ENCODE data around the gene UBE2V1.
A peak's percentile ranks its signal among the peaks of the same experiment; 100 is the strongest.

Gene UBE2V1

GRCh38 chr20:50128520-50128905, 15.6 kb upstream of the UBE2V1 start:
- Histone ChIP-seq H3K9me3 (ENCODE audit: insufficient read depth, low read length) (no peaks in the 10 kb centered on the region), H3K4me1 (ENCODE audit: insufficient read depth, insufficient read length) (no peaks in the 10 kb centered on the region), H3K4me3 (ENCODE audit: insufficient read length, low read depth) (no peak overlapping the region), H3K9ac (ENCODE audit: insufficient read length, low read depth) (no peak overlapping the region), H3K27me3 (ENCODE audit: insufficient read depth, insufficient read length) (no peaks in the 10 kb centered on the region), H3K36me3 (ENCODE audit: insufficient read depth, insufficient read length, low read length) (peaks cover 90% of the 10 kb centered on the region)
- TF ChIP-seq ZNF274 (IDR thresholded peaks at IDR 0.05; ENCODE audit: low read depth, low read length) (no peak), SUZ12 (IDR thresholded peaks at IDR 0.05; ENCODE audit: extremely low read depth, insufficient read depth, insufficient read length) (no peak), YY1 (IDR thresholded peaks at IDR 0.05; ENCODE audit: insufficient read depth, insufficient read length) (no peak)
- no peak for DNase-seq (ENCODE audit: low read depth, low spot score)

GRCh38 chr20:50127587-50128519, 14.9 kb upstream of the UBE2V1 start:
- peaks cover 87% of the 10 kb centered on the region for H3K36me3 ChIP-seq (ENCODE audit: insufficient read depth, insufficient read length, low read length)
- no peaks in the 10 kb centered on the region for H3K9me3 ChIP-seq (ENCODE audit: insufficient read depth, low read length)
- H3K4me3 ChIP-seq (ENCODE audit: insufficient read length, low read depth), result no peak overlapping the region
- H3K9ac ChIP-seq (ENCODE audit: insufficient read length, low read depth), result no peak overlapping the region
- no peak for TF ChIP-seq ZNF274 (IDR thresholded peaks at IDR 0.05; ENCODE audit: low read depth, low read length)
- no peak for TF ChIP-seq YY1 (IDR thresholded peaks at IDR 0.05; ENCODE audit: insufficient read depth, insufficient read length)
- TF ChIP-seq SUZ12 (IDR thresholded peaks at IDR 0.05; ENCODE audit: extremely low read depth, insufficient read depth, insufficient read length), result no peak
- no peaks in the 10 kb centered on the region for H3K27me3 ChIP-seq (ENCODE audit: insufficient read depth, insufficient read length)
- DNase-seq (ENCODE audit: low read depth, low spot score), result no peak
- H3K4me1 ChIP-seq (ENCODE audit: insufficient read depth, insufficient read length), result no peaks in the 10 kb centered on the region

- H3K27me3 ChIP-seq (ENCODE audit: insufficient read depth, insufficient read length), result no peaks in the 10 kb centered on the region
- TF ChIP-seq SUZ12 (IDR thresholded peaks at IDR 0.05; ENCODE audit: extremely low read depth, insufficient read depth, insufficient read length) (no peak), YY1 (IDR thresholded peaks at IDR 0.05; ENCODE audit: insufficient read depth, insufficient read length) (no peak), ZNF274 (IDR thresholded peaks at IDR 0.05; ENCODE audit: low read depth, low read length) (no peak)
- no peak for DNase-seq (ENCODE audit: low read depth, low spot score)
- no peak overlapping the region for H3K4me3 ChIP-seq (ENCODE audit: insufficient read length, low read depth)
- H3K9me3 ChIP-seq (ENCODE audit: insufficient read depth, low read length), result no peaks in the 10 kb centered on the region
- H3K36me3 ChIP-seq (ENCODE audit: insufficient read depth, insufficient read length, low read length), result peaks cover 85% of the 10 kb centered on the region
- H3K4me1 ChIP-seq (ENCODE audit: insufficient read depth, insufficient read length), result no peaks in the 10 kb centered on the region
- peak overlapping the region; percentile 28 for H3K9ac ChIP-seq (ENCODE audit: insufficient read length, low read depth)
Measured at GRCh38 chr20:50126662-50127061, 13.7 kb upstream of the UBE2V1 start.

GRCh38 chr20:50125279-50125678, 12.3 kb upstream of the UBE2V1 start:
- H3K4me3 ChIP-seq (ENCODE audit: insufficient read length, low read depth), result no peak overlapping the region
- no peak for TF ChIP-seq YY1 (IDR thresholded peaks at IDR 0.05; ENCODE audit: insufficient read depth, insufficient read length)

GRCh38 chr20:50124496-50124895, 11.5 kb upstream of the UBE2V1 start:
- DNase-seq (ENCODE audit: low read depth, low spot score), result no peak
- H3K36me3 ChIP-seq (ENCODE audit: insufficient read depth, insufficient read length, low read length), result peaks cover 64% of the 10 kb centered on the region
- H3K4me1 ChIP-seq (ENCODE audit: insufficient read depth, insufficient read length), result no peaks in the 10 kb centered on the region
- TF ChIP-seq ZNF274 (IDR thresholded peaks at IDR 0.05; ENCODE audit: low read depth, low read length), result no peak
- TF ChIP-seq SUZ12 (IDR thresholded peaks at IDR 0.05; ENCODE audit: extremely low read depth, insufficient read depth, insufficient read length), result no peak
- TF ChIP-seq YY1 (IDR thresholded peaks at IDR 0.05; ENCODE audit: insufficient read depth, insufficient read length), result no peak
- H3K9ac ChIP-seq (ENCODE audit: insufficient read length, low read depth), result no peak overlapping the region
- no peaks in the 10 kb centered on the region for H3K9me3 ChIP-seq (ENCODE audit: insufficient read depth, low read length)
- no peaks in the 10 kb centered on the region for H3K27me3 ChIP-seq (ENCODE audit: insufficient read depth, insufficient read length)
- H3K4me3 ChIP-seq (ENCODE audit: insufficient read length, low read depth), result no peak overlapping the region

More at GRCh38 chr20:50125279-50125678, 12.3 kb upstream of the UBE2V1 start:
- no peaks in the 10 kb centered on the region for H3K9me3 ChIP-seq (ENCODE audit: insufficient read depth, low read length)
- H3K9ac ChIP-seq (ENCODE audit: insufficient read length, low read depth), result no peak overlapping the region
- H3K36me3 ChIP-seq (ENCODE audit: insufficient read depth, insufficient read length, low read length), result peaks cover 72% of the 10 kb centered on the region
- DNase-seq (ENCODE audit: low read depth, low spot score), result no peak
- H3K4me1 ChIP-seq (ENCODE audit: insufficient read depth, insufficient read length), result no peaks in the 10 kb centered on the region
- no peaks in the 10 kb centered on the region for H3K27me3 ChIP-seq (ENCODE audit: insufficient read depth, insufficient read length)

- Histone ChIP-seq H3K36me3 (ENCODE audit: insufficient read depth, insufficient read length, low read length) (peaks cover 54% of the 10 kb centered on the region), H3K27me3 (ENCODE audit: insufficient read depth, insufficient read length) (no peaks in the 10 kb centered on the region)
- DNase-seq (ENCODE audit: low read depth, low spot score), result no peak
Measured at GRCh38 chr20:50123418-50123817, 10.5 kb upstream of the UBE2V1 start.

GRCh38 chr20:50122763-50123162, 9.8 kb upstream of the UBE2V1 start:
- no peaks in the 10 kb centered on the region for H3K4me1 ChIP-seq (ENCODE audit: insufficient read depth, insufficient read length)
- no peak for TF ChIP-seq ZNF274 (IDR thresholded peaks at IDR 0.05; ENCODE audit: low read depth, low read length)
- TF ChIP-seq YY1 (IDR thresholded peaks at IDR 0.05; ENCODE audit: insufficient read depth, insufficient read length), result no peak
- no peak for TF ChIP-seq SUZ12 (IDR thresholded peaks at IDR 0.05; ENCODE audit: extremely low read depth, insufficient read depth, insufficient read length)
- H3K9me3 ChIP-seq (ENCODE audit: insufficient read depth, low read length), result no peaks in the 10 kb centered on the region
- H3K36me3 ChIP-seq (ENCODE audit: insufficient read depth, insufficient read length, low read length), result peaks cover 47% of the 10 kb centered on the region
- no peak for DNase-seq (ENCODE audit: low read depth, low spot score)
- H3K4me3 ChIP-seq (ENCODE audit: insufficient read length, low read depth), result no peak overlapping the region
- no peaks in the 10 kb centered on the region for H3K27me3 ChIP-seq (ENCODE audit: insufficient read depth, insufficient read length)
- no peak overlapping the region for H3K9ac ChIP-seq (ENCODE audit: insufficient read length, low read depth)

More at GRCh38 chr20:50123418-50123817, 10.5 kb upstream of the UBE2V1 start:
- Histone ChIP-seq H3K9ac (ENCODE audit: insufficient read length, low read depth) (no peak overlapping the region), H3K9me3 (ENCODE audit: insufficient read depth, low read length) (no peaks in the 10 kb centered on the region), H3K4me3 (ENCODE audit: insufficient read length, low read depth) (no peak overlapping the region), H3K4me1 (ENCODE audit: insufficient read depth, insufficient read length) (no peaks in the 10 kb centered on the region)
- TF ChIP-seq ZNF274 (IDR thresholded peaks at IDR 0.05; ENCODE audit: low read depth, low read length), result no peak
- no peak for TF ChIP-seq SUZ12 (IDR thresholded peaks at IDR 0.05; ENCODE audit: extremely low read depth, insufficient read depth, insufficient read length)
- no peak for TF ChIP-seq YY1 (IDR thresholded peaks at IDR 0.05; ENCODE audit: insufficient read depth, insufficient read length)

Data from NT2/D1 (cell line).